Subcutaneous abdominal adipose tissue (tissue), 5 donors: Measurements from ENCODE around the gene HACD3.

ENCODE experiments used
- H3K27ac ChIP-seq: one replicate; pipeline ENCODE4 v1.7.0; 2013; ENCODE audit warnings: low read depth, mild to moderate bottlenecking, inconsistent platforms, low read length, moderate library complexity
- H3K27me3 ChIP-seq, 5 donors: one replicate each; pipeline ENCODE4 v1.7.0; 2013; ENCODE audit warnings: low read length in 5 of 5, inconsistent platforms in 1 of 5; ENCODE audit not compliant: control insufficient read depth in 5 of 5, insufficient read depth in 4 of 5
- H3K36me3 ChIP-seq, 5 donors: one replicate each; pipeline ENCODE4 v1.7.0; 2013; ENCODE audit warnings: low read length in 5 of 5; ENCODE audit not compliant: control insufficient read depth in 5 of 5, insufficient read depth in 5 of 5
- H3K4me1 ChIP-seq, 5 donors: one replicate each; pipeline ENCODE4 v1.7.0; 2013; ENCODE audit warnings: low read length in 5 of 5, mild to moderate bottlenecking in 3 of 5, moderate library complexity in 1 of 5; ENCODE audit not compliant: control insufficient read depth in 5 of 5, insufficient read depth in 5 of 5
- H3K4me3 ChIP-seq, 5 donors: one replicate each; pipeline ENCODE4 v1.7.0; 2013; ENCODE audit warnings: low read length in 5 of 5, low read depth in 1 of 5
- H3K9ac ChIP-seq, 5 donors: one replicate each; pipeline ENCODE4 v1.7.0; 2013; ENCODE audit warnings: low read length in 5 of 5, mild to moderate bottlenecking in 4 of 5, moderate library complexity in 3 of 5
- H3K9me3 ChIP-seq, 5 donors: one replicate each; pipeline ENCODE4 v1.7.0; 2013; ENCODE audit warnings: low read length in 5 of 5; ENCODE audit not compliant: control insufficient read depth in 5 of 5
- donor health status: healthy.
- donor health status: healthy.
- donor health status: healthy.
- donor health status: healthy.
- donor health status: healthy.

HACD3 gene

DNA sequence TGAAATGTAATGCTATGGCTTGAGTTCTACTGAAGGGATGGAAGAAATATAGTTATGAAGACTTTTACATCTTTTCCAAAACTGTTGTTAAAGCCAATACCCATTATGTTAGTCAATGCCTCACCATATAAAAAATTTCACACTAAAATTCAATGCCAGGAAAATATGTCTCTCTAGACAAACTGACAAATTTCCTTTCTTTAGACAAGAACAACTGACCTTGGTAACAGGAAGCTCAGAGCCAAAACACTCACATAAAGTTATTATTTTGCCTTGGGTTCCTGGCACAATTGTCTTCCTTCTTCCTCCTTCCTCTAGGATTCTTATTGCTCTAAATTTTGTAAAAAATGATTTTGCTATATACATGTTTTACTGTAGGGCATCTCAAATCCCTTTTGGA, 54.0 kb downstream of the HACD3 start:
- peak overlapping the region; percentile 4 for H3K27ac ChIP-seq
- no peak overlapping the region for H3K9ac ChIP-seq
- no peaks in the 10 kb centered on the region for H3K27me3 ChIP-seq

DNA sequence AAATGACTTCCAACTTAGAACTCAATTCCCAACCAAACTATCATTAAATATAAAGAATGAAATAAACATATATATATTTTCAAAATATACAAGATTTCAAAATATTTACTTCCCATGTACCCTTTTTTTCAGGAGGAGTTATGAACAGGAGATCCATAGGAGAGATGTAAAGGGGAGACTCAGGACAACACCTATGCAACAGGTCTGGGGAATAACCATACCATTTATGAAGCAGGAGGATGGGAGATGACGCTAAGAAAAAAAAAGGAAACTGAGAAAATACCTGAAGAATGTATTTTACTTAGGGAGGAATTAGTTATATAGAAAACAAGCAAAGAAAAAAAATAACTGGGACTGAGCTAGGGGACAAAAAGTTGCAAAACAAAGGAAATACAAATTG, 56.8 kb downstream of the HACD3 start:
- Histone ChIP-seq H3K27ac (no peak overlapping the region), H3K9ac (no peak overlapping the region), H3K4me3 (no peak overlapping the region), H3K9me3 (no peaks in the 10 kb centered on the region), H3K36me3 (peaks cover 41 to 76% (median 73%) of the 10 kb centered on the region in 5 donors), H3K27me3 (no peaks in the 10 kb centered on the region), H3K4me1 (peaks cover 0 to 4% (median 0%) of the 10 kb centered on the region in 5 donors)

More for the DNA sequence above, 54.0 kb downstream of the HACD3 start:
- H3K36me3 ChIP-seq, result peaks cover 37 to 78% (median 67%) of the 10 kb centered on the region in 5 donors
- no peak overlapping the region for H3K4me3 ChIP-seq
- no peaks in the 10 kb centered on the region for H3K9me3 ChIP-seq
- peaks cover 0 to 6% (median 2%) of the 10 kb centered on the region in 5 donors for H3K4me1 ChIP-seq

DNA sequence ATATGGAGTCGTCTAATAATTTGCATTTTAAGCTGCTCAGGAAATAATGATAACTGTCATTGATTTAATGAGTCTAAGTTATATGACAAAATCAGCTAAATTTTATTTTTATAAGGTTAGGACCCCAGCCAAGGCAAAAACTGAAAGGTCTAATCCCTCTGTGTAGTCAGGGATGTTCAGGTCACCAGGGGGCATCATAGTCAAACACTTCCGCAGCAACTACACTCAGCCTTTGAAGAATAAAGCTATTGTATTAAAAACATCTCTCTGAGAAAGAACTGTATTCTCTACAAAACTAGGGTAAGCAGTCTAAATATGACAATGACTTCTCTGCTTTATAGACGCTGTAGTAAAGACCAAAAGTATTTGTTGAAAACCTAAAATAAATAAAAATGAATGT, 65.7 kb downstream of the HACD3 start:
- Histone ChIP-seq H3K36me3 (peaks cover 65 to 89% (median 76%) of the 10 kb centered on the region in 5 donors), H3K27me3 (no peaks in the 10 kb centered on the region), H3K9me3 (no peaks in the 10 kb centered on the region), H3K4me3 (no peak overlapping the region), H3K27ac (no peak overlapping the region), H3K9ac (no peak overlapping the region), H3K4me1 (no peaks in the 10 kb centered on the region)

DNA sequence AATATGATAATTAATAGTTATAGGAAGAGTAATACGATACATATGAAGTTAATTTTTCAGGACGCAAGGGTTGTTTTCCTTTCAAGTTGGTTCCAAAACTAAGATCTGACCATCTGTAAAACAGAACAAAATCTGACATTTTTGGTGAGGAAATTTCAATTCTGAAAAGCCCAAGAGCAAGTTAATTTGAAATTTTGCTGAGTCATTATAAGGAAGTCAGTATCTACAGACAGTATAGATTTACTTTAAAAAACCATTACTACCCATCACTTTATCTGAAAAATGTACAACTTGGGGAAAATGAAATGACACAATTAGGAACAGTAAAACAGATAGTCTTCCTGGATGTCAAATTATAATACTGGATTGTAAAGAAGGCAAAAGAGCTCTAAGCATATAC, 68.2 kb downstream of the HACD3 start:
- Histone ChIP-seq H3K4me1 (no peaks in the 10 kb centered on the region), H3K27me3 (no peaks in the 10 kb centered on the region), H3K4me3 (no peak overlapping the region), H3K27ac (no peak overlapping the region), H3K36me3 (peaks cover 56 to 86% (median 61%) of the 10 kb centered on the region in 5 donors), H3K9ac (no peak overlapping the region), H3K9me3 (no peaks in the 10 kb centered on the region)

DNA sequence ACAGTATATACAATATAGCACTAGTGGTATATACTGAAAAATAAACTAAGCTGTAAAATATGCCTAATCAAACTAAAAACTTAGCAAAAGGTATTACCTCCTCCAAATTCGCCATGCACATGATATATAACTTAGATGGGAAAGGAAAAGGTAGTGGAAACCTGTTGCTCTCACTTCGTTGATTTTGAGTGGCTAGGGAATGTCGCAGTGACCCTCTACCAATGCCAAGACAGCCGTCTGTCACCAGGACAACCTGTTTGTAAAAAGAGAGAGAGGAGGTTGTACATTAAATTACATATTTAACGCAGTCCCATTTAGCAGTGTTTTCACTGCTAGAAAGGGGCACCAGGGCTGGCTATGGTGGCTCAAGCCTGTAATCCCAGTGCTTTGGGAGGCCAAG, 69.4 kb downstream of the HACD3 start:
- Histone ChIP-seq H3K27me3 (no peaks in the 10 kb centered on the region), H3K4me1 (no peaks in the 10 kb centered on the region), H3K9me3 (no peaks in the 10 kb centered on the region), H3K9ac (no peak overlapping the region), H3K27ac (no peak overlapping the region), H3K36me3 (peaks cover 54 to 89% (median 61%) of the 10 kb centered on the region in 5 donors), H3K4me3 (no peak overlapping the region)

DNA sequence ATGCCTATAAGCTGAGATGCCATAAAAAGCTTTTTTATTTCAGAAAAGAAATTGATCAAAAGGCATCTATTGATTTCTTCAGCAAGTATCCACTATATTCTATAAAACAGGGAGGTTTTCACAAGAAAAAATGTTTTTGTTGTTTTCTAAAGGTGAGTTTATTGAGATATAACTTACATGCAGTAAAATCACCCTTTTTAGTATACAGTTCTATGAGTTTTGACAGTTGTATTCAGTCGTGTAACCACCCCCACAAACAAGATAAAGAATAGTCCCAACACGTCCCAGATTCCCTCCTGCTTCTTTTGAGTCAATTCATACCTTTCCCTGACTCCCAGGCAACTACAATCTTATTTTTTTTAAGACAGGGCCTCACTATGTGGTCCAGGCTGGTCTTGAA, 72.9 kb downstream of the HACD3 start:
- no peaks in the 10 kb centered on the region for H3K27me3 ChIP-seq
- H3K4me1 ChIP-seq, result no peaks in the 10 kb centered on the region
- H3K27ac ChIP-seq, result no peak overlapping the region
- no peak overlapping the region for H3K4me3 ChIP-seq
- H3K9me3 ChIP-seq, result no peaks in the 10 kb centered on the region
- H3K9ac ChIP-seq, result no peak overlapping the region
- peaks cover 31 to 65% (median 37%) of the 10 kb centered on the region in 5 donors for H3K36me3 ChIP-seq

DNA sequence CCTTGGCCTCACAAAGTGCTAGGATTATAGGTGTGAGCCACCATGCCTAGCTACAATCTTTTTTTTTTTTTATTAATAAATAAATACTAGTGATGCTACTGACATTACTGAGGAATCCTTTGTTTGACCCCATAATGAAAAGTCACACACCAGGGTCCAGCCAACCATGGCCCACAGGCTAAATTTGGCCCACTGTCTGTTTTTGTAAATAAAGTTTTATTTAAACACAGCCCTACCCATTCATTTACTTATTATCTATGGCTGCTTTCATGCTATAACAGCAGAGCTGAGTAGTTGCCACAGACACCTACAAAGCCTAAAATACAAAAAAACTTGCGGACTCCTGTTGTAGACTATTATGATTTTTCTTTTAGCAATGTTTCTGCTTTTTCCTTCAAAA, 73.3 kb downstream of the HACD3 start:
- H3K9me3 ChIP-seq, result no peaks in the 10 kb centered on the region
- no peak overlapping the region for H3K9ac ChIP-seq
- H3K4me3 ChIP-seq, result no peak overlapping the region
- no peak overlapping the region for H3K27ac ChIP-seq
- no peaks in the 10 kb centered on the region for H3K4me1 ChIP-seq
- peaks cover 26 to 60% (median 33%) of the 10 kb centered on the region in 5 donors for H3K36me3 ChIP-seq
- no peaks in the 10 kb centered on the region for H3K27me3 ChIP-seq

DNA sequence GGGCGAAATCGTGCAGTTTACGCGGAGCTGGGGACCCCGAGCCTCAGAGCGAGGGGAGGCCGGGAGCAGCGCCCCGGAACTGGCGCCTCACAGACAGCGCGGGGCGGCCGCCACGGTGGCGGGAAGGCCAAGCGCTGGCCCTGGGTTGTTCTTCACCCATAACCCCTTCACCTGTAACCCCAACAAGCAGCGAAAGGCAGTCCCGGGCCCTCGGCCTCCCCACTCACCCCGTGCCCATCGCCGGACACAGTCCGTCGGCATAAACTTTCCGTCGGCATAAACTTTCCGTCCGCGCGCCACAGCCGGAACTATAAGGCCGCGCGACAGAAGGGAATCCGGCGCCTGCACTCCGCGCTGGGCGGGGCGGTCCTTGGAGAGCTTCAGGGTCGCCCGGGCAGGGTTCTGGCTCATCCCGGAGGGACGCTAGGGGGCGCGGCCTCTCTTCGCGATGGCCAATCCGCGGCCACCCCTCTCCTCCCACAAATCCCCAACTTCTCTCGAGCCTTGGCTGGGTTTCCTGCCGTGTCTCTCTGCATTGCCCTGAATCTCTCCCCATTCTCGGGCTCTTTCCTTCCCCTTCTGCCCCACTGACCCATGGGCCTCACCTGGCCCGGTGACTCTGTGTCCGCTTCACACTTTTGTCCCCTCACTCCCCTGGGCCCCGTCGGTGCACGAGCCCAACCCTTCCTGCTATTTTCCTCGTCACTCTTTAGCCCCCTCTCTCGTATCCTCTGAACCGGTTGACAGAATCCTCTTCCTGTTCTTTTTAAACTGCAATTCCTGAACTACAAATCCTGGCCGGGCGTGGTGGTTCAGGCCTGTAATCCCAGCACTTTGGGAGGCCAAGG, 80.8 kb downstream of the HACD3 start, which contains the start of gene INTS14:
Gene INTS14 (minus strand): TSS at position 261 of the 848 bp plus-strand sequence. CDS start 3,751 bp downstream, outside the sequence.
- H3K4me1 ChIP-seq, result peaks cover 10 to 29% (median 25%) of the 10 kb centered on the region in 5 donors
- H3K9me3 ChIP-seq, result no peaks in the 10 kb centered on the region
- peak within 1 kb of the TSS; percentile 91 to 98 (median 94) for H3K4me3 ChIP-seq
- no peaks in the 10 kb centered on the region for H3K27me3 ChIP-seq
- peaks cover 0 to 3% (median 0%) of the 10 kb centered on the region in 5 donors for H3K36me3 ChIP-seq
- peak within 1 kb of the TSS; percentile 86 for H3K27ac ChIP-seq
- peak within 1 kb of the TSS; percentile 94 to 100 (median 98) for H3K9ac ChIP-seq

DNA sequence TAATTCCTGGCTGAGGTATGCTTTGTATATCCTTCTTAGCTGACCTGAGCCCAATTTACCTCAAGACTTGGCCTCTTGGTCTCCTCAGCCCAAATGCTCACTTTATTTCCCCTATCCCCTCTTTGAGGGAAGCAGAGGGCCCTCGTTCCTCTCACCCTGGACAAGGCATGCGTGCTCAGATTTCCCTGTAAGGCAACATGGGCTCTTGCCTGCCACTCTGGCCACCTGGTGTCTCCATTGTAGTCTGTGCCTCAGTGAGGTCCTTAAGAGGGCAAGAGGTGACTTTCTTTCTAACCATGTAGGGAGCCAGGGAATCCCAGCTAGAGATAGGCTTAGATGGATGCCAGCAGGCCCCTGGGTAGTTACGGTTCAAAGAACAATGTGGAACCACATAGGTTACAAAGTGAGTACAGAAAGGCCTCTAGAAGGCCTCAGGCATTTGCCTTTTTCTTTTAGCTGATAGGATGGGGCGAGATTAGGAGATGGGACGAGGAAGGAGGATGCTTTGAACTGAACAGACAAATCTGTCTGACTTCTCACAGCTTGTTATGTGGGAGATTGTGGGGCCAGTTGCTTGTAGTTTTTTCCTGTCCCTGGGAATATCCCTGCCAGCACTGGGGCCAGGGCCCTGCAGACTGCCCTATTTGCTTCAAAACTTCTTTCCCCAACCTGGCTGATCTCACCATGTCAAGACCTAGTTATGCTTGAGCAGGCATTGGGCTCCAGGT, 81.8 kb downstream of the HACD3 start:
- Histone ChIP-seq H3K9ac (peak overlapping the region; percentile 94 to 100 (median 98)), H3K4me3 (peak overlapping the region; percentile 89 to 98 (median 94)), H3K36me3 (peaks cover 0 to 1% (median 0%) of the 10 kb centered on the region in 5 donors), H3K27ac (peak overlapping the region; percentile 86), H3K4me1 (peaks cover 10 to 29% (median 25%) of the 10 kb centered on the region in 5 donors), H3K27me3 (no peaks in the 10 kb centered on the region), H3K9me3 (no peaks in the 10 kb centered on the region)

DNA sequence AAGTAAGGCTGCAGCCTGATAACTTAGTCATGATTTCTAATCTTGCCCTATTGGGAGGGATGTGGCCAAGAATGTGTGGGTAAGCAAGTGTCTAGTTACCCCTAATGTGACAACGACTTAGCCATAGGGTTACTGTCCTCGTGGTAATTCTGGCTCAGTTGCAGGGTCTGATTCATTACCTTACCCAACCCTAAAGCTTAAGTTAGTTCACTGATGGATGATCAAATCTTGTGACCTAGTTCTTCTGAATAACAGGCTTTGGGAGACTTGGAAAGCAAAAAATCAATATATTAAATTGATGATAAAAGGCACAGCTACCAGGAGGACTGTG, 82.3 kb downstream of the HACD3 start:
- Histone ChIP-seq H3K4me1 (peaks cover 10 to 29% (median 25%) of the 10 kb centered on the region in 5 donors), H3K27ac (no peak overlapping the region), H3K27me3 (no peaks in the 10 kb centered on the region), H3K36me3 (no peaks in the 10 kb centered on the region), H3K9ac (peak overlapping the region in 2 of 5 donors; percentile 98 to 99), H3K4me3 (no peak overlapping the region), H3K9me3 (no peaks in the 10 kb centered on the region)
